CD4-positive, alpha-beta T cell treated with Interleukin-15 for 4 hours (primary cell): Measurements from ENCODE around the gene GPI.
"Not testable (repeated sequence)": the region's sequence is repeated elsewhere in the genome, so short reads cannot be mapped to it uniquely, and the experiment has no call there.

Source experiments
- DNase-seq: peaks from one replicate; pipeline ENCODE4 v3.0.0-alpha.2; 2020; ENCODE audit warnings: low spot score

The GPI gene

DNA sequence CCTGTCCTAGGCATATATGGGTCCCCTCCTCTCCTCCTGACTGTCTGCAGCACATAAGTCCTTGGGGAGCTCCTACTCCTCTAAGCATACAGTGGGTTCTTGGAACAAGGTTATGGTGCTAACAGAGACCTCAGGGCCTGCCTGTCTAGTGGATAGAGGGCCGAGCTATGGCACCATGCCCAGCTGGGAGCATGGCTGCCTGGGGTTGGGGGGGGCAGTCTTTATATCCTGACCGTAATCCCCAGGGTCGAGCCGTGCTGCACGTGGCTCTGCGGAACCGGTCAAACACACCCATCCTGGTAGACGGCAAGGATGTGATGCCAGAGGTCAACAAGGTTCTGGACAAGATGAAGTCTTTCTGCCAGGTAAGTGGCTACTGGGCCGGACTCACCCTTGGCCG, 3.3 kb downstream of the GPI start:
- DNase-seq = no peak

DNA sequence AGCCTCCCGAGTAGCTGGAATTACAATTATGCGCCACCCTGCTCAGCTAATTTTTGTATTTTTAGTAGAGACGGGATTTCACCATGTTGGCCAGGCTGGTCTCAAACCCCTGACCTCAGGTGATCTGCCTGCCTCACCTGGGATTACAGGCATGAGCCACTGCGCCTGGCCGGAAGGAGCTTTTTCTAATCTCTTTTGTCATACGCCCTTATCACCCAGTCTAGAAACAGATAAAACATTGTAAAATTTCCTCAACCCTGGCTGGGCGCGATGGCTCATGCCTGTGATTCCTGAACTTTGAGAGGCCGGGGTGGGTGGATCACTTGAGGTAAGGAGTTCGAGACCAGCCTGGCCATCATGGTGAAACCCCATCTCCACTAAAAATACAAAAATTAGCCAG, 4.2 kb downstream of the GPI start:
- DNase-seq = not testable (repeated sequence)

DNA sequence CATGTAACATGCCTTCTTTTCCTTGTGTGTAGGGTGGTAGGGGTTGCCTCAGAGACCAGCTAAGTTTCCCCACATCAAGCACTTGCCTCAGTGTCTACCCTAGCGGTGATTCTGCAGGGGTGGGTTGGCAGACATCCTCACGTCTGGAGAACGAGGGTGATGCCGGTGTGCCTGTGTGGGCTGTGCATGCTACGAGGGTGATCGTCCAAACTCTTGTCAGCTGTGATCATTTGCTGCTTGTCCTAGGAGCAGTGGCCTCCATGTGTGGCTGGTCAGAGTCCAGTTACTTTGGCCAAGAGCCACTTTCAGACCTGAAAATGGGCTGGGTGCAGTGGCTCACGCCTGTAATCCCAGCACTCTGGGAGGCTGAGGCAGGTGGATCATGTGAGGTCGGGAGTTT, 5.1 kb downstream of the GPI start:
- DNase-seq = no peak

DNA sequence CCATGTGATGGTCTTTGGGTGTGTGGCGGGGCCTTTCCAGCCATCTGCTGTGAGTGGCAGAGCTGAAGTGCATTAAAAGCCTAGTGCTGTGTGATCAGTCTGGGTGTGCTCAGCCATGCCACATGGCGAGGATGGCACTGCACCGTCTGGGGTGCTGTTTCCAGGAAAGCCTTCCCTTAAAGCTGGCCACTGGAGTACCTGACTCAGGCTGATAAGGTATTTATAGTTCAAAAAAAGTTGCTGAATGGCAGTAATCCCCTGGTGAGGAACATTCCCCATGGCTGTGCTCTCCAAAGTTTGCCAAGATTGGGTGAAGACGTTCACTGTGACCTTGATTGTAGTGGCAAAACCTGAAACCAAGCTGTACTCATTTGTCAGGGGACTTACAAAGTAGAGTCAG, 6.0 kb downstream of the GPI start:
- no peak for DNase-seq

DNA sequence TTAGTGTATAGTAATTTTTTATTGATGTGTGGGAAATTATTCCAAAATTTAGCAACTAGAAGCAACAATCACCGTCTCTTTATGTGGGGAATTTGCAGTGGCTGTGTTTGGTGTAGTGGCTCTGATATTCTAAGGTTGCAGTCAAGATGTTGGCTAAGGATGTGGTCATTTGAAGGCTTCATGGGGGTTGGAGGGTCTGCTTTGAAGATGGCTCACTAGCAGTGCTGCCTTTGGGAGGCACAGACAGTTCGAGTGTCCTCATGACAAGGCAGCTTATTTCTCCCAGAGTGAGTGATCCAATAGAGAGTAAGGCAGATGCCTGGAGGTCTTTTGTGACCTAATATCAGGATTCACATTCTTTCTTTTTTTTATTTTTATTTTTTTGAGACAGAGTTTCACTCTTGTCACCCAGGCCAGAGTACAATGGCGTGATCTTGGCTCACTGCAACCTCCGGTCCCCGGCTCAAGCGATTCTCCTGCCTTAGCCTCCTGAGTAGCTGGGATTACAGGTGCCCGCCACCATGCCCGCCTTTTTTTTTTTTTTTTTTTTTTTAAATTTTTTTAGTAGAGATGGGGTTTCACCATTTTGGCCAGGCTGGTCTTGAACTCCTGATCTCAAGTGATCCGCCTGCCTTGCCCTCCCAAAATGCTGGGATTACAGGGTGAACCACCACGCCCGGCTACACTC, 8.7 kb downstream of the GPI start:
- no peak for DNase-seq

DNA sequence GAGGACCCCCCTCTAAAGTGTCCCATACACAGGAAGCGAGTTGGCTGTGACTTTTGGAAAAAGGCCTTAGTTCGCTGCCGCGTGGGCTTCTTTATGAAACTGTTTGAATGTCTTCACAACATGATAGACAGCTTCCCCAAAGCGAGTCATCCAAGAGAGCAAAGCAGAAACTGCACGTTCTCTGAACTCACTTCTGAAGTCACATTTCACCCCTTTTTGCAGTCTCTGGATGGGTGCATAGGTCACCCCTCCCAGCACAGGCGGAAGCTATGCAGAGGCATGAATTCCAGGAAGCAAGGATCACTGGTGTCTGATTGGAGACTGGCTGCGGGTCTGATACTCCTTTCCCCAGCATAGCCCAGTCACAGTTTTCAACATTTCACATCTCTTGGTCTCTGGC, 10.6 kb downstream of the GPI start:
- no peak for DNase-seq

DNA sequence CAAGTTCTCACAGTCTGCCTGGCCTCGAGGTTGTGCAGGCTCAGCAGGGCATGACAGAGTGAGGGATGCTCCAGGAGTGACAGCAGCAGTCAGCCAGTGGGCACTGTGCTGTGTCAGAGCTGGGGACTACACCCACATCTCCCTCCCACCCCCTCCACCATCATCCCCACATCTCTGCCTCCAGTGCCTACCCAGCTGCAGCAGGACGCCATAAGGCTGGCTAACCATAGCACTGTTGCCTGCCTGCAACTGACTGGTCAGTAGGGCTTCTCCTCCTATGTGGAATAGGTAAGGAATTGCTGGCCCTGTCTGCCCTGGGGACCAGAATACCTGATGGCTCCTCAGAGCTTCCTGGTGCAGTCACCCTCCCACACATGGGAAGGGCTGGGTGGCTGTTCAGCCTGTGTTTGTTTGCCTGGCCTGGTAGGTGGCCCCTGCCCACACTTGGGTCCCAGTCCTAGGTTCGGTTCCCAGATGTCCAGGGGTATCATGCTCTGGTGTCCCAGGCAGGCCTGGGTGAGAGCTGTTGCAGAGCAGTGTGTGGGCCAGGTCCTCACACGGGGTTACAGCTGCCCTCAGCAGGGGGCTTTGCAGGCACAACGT, 15.7 kb downstream of the GPI start:
- DNase-seq = no peak

DNA sequence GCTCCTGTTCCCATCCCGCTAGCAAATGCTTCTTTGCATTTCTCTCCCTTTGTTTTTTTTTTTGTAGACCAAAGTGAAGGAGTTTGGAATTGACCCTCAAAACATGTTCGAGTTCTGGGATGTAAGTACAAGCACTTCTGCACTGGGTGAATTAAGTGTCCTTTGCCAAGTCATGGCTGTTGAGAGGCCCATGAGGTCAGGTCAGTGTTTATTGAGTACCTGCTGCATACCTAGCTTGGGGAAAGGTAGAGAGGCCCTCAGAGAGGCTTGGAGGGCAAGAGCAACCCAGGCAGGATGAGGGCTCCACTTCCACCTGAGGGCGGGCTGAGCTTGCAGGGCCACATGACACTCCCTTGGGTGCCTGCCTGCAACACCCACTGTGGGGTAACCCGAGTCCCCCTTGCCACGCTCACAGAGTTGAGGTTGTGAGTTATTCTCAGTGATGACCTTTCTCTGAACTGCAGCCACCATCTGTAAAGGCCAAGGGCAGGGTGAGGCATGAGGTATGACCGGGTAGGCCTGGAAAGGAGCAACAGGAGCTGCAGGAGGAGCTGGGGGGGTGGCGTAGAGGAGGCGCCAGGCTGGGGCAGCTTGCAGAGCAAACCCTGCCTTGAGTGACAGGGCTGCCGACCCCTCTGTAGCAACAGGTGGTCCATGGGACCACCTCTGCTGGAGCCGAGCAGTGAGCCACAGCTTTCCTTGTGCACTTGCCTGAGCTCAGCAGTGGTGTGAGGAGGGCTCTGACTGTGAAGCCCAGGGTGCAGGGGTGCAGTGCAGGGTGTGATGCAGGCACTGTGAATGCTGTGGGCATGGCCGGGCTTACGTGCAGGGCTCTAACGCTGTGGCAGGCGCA, 16.6 kb downstream of the GPI start:
- no peak for DNase-seq

DNA sequence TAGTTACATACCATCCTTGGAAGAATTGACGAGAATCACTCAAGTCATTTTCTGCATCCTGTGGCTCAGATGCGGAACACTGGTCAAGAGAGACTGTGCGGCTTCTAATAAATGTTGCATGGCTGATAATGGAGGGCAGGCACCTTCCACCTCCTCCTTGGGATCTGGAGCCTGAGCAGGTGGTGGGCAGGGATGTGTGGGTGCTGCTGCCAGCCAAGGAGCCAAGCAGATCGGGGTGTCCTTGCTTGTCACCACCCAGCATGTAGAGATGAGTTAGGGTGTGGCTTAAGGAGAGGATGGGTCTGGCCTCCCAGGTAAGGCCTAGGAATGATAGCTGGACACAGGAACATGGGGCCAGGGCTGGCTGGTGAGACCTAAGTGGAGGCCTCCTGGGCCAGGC, 17.5 kb downstream of the GPI start:
- DNase-seq = no peak

DNA sequence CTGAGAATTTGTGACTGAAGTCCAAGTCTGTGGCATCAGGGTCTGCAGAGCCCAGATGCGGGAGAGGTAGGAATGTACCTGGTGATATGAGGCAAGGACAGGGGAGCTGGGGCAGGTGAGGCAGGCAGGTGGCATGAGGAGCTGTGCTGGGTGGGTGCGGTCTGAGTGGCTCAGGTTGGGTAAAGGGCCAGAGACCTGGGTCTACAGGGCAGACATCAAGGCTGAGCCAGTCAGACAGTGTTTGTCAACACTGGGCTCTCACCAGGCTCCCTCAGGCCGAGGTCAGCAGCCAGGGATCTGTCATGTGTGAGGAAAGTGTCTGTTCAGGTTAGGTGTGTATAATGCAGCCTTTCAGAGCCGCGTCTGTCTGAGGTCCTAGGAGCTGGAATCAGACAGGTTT, 18.6 kb downstream of the GPI start:
- DNase-seq = no peak

DNA sequence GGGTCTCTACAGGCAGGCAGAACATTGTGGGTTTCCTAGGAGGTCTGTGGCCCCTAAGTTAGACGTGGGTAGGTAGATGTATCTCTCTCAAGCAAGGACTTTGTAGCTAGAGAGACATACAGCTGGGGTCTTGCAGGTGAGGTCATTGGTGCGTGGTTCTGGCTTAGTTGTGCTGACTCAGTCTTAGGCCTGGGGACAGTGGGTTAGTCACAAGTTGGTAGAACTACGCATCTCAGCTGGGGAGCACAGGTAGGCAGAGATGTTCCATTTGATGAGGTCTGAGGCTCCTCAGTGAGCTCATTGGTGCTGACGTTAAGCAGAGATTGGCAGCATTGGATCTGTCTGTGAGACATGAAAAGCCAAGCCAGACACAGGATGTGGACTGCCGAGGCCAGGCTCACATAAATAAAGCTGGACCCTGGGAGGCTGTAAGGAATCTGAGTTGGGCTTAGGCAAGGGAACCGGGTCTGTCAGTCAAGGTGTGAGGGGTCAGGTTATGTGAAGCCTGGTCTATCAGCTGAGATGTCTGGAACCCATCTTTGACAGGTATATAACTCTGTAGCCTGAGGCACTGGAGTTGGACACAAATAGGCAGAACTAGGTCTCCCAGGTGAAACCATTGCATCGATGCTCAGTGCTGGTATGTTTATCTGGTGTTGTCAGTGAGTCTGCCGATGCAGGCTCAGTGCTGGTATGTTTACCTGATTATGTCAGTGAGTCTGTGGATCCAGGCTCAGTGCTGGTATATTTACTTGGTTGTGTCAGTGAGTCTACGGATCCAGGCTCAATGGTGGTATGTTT, 21.8 kb downstream of the GPI start:
- no peak for DNase-seq

DNA sequence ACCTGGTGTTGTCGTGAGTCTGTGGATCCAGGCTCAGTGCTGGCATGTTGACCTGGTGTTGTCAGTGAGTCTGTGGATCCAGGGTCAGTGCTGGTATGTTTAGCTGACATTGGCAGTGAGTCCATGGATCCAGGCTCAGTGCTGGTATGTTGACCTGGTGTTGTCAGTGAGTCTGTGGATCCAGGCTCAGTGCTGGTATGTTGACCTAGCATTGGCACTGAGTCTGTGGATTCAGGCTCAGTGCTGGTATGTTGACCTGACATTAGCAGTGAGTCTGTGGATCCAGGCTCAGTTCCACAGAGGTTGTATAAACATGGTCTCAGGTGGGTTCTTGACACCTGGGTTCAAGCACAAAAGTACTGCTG, 22.4 kb downstream of the GPI start:
- no peak for DNase-seq

DNA sequence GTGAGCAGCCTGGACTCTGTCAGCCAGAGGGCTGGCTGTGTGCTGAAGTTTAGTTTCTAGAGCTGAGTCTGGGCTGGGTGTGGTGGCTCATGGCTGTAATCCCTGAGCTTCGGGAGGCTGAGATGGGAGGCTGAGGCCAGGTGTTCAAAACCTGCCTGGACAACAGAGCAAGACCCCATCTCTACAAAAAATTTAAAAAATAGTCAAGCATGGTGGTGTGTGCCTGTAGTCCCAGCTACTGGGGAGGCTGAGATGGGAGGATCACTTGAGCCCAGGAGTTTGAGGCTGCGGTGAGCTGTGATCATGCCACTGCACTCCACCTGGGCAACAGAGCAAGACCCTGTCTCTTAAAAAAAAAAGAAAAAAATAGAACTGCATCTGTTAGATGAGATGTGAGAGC, 23.7 kb downstream of the GPI start:
- not testable (repeated sequence) for DNase-seq

DNA sequence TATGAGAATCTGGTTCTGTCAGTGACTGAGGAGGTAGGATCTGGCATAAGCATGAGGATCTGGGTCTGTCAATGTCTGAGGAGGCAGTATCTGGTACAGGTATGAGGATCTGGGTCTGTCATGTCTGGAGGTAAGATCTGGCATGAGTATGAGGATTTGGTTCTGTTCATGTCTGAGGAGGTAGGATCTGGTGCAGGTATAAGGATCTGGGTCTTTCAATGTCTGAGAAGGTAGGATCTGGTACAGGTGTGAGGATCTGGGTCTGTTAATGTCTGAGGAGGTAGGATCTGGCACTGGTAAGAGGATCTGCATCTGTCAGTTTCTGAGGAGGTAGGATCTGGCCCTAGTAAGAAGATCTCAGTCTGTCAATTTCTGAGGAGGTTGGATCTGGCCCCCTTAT, 26.8 kb downstream of the GPI start:
- DNase-seq = no peak

DNA sequence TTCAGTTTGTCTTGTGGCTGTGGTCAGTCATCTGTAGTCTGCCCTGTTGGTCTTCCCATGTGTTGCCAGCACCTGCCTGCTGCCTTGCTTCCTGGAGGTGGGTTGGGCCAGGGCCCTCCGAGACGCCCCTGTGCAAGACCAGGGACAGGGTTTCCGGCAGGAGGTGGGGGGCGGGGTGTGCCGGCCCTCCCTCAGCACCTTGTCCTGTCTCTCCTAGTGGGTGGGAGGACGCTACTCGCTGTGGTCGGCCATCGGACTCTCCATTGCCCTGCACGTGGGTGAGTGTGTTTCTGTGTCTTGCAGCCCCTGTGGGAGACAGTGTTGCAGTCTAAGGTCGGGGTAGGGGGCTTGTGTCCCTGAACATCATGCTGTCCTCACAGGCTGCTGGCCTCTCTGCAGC, 28.0 kb downstream of the GPI start:
- DNase-seq = no peak

DNA sequence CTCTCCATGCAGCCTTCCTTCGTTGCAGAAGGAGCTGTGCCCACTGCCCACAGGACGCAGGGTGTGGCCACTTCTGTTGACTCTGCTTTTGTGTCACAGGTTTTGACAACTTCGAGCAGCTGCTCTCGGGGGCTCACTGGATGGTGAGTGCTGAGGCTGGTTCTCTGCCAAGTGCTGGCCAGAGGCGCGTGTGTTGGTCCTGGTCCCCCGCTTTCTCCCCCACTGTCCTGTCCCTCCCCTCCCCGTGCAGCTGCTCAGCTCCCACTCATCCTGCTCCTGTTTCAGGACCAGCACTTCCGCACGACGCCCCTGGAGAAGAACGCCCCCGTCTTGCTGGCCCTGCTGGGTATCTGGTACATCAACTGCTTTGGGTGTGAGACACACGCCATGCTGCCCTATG, 28.6 kb downstream of the GPI start:
- DNase-seq = no peak

DNA sequence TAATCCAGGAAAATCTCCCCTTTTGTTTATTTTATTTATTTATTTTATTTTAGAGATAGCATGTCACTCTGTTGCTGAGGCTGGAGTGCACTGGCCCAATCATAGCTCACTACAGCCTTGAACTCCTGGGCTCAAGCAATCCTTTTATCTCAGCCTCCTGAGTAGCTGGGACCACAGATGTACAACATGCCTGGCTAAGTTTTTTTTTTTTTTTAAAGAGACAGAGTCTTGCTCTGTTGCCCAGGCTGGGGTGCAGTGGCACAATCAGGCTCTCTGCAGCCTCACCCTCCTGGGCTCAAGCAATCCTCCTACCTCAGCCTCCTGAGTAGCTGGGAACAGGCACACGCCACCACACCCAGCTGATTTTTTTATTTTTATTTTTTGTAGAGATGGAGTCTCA, 32.9 kb downstream of the GPI start:
- DNase-seq = no peak

DNA sequence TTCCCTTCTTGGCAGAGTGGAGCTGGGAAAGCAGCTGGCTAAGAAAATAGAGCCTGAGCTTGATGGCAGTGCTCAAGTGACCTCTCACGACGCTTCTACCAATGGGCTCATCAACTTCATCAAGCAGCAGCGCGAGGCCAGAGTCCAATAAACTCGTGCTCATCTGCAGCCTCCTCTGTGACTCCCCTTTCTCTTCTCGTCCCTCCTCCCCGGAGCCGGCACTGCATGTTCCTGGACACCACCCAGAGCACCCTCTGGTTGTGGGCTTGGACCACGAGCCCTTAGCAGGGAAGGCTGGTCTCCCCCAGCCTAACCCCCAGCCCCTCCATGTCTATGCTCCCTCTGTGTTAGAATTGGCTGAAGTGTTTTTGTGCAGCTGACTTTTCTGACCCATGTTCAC, 34.9 kb downstream of the GPI start:
- no peak for DNase-seq

DNA sequence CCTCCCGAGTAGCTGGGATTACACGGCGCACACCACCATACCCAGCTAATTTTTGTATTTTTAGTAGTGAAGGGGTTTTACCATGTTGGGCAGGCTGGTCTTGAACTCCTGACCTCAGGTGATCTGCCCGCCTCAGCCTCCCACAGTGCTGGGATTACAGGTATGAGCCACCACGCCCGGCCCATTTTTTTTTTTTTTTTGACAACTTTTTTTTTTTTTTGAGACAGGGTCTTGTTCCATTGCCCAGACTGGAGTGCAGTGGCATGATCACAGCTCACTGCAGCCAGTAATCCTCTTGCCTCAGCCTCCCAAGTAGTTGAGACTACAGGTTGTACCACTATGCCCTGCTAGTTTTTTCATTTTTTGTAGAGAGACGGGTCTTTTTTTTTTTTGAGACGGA, 35.8 kb downstream of the GPI start:
- not testable (repeated sequence) for DNase-seq

DNA sequence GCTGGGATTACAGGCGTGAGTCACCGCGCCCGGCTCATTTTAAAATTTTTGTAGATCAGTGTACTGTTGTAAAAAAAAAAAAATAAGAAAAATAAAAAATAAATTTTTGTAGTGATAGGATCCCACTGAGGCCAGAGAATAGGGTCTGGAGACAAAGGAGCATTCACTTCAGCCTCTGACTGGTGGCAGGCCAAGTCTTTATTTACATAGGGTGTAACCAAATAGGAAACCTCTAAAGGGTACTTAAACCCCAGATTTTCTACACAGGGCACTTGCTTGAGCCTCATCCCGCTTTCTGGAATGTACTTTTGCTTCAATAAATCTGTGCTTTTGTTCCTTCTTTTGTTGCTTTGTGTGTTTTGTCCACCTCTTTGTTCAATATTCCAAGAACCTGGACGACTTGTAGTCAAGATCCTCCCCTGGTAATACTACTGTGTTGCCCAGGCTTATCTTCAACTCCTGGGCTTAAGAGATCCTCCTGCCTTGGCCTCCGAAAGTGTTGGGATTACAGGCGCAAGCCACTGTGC, 37.1 kb downstream of the GPI start:
- DNase-seq = no peak

DNA sequence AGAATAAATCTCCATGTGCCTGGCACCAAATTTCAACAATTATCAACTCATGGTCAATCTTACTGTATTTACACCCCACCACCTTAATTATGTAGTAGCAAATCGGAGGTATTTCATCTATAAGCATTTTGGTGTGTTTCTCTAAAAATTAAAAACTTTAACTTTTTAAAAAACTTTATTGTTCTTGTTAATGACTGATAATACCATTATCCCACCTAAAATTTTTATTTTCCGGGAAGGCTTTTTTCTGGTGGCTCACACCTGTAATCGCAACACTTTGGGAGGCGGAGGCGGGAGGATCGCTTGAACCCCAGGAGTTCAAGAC, 38.8 kb downstream of the GPI start:
- no peak for DNase-seq

DNA sequence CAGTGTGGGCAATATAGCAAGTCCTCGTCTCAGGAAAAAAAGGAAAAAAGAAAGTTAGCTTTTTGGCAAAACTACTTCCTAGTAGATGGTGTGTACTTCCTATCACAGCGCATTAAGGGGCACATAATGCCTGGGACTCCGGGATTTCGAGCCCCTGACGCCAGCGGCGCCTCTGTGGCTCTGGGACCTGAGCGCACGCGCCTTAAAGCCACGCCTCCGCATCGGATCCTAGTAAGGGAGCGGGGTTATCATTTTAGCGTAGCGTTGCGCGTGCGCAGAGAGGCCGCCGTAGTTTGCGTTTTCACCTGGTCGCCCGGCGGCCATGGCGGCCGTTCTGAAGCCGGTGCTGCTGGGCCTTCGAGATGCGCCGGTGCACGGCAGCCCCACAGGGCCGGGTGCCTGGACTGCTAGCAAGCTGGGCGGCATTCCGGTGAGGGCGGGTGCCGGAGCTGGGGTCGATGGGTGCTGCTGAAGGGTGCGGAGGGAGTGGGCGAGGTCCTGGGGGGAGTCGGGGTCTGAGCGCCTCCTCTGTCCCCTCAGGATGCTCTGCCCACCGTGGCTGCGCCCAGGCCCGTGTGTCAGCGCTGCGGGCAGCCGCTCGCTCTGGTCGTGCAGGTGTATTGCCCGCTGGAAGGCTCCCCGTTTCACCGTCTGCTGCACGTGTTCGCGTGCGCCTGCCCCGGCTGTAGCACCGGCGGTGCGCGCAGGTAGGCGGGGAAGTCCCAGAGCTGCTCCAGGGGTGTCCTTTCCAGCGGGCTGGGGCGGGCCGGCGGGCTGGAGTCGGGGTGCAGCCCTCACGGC, 39.3 kb downstream of the GPI start, which contains the start of gene PDCD2L:
TSS of gene PDCD2L (plus strand) at position 291 of the 801 bp plus-strand sequence. CDS start at position 323, 32 bp downstream.
- peak; percentile 92 for DNase-seq
